Non-pigmented ciliary epithelial cell (primary cell): Measurements from ENCODE around the gene SIGLEC15.
"Not testable (repeated sequence)": the region's sequence is repeated elsewhere in the genome, so short reads cannot be mapped to it uniquely, and the experiment has no call there.

Source experiments
- DNase-seq: peaks from one replicate; pipeline ENCODE4 v3.0.0-alpha.2; 2010; ENCODE audit warnings: low read depth

The SIGLEC15 gene, protein sequence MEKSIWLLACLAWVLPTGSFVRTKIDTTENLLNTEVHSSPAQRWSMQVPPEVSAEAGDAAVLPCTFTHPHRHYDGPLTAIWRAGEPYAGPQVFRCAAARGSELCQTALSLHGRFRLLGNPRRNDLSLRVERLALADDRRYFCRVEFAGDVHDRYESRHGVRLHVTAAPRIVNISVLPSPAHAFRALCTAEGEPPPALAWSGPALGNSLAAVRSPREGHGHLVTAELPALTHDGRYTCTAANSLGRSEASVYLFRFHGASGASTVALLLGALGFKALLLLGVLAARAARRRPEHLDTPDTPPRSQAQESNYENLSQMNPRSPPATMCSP

DNA sequence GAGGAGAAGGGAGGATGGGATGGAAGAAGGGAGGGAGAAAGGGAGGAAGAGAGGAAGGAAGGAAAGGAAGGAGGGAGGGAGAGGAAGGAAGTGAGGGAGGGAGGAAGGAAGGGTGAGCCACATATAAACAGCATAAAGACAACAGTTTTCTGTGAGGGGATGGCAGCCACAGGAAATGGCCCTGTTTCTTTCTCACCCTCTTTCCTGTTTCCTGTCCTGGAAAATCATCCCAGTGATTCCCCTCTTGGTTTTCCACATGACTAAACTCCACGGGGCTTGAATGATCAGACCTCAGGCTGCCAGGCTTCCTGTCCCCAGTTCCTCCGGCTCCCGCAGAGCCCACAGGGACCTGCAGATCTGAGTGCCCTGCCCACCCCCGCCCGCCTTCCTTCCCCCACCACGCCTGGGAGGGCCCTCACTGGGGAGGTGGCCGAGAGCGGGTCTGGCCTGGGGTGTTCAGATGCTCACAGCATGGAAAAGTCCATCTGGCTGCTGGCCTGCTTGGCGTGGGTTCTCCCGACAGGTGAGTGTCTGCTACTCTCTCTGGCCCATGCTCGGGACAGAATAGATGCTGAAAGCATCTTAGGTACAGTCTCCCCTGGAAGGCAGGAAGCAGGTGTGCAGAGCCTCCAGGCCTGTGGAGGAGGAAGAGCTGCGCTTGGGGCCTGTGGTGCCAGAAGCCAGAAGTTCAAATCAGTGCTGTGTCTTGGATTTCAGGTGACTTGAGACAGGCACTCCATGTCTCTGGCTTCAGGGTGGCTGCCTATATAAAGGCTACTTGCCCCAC is at the start of gene SIGLEC15:
TSS of gene SIGLEC15 (plus strand) at position 418 of the 787 bp plus-strand sequence. CDS start at position 472, 54 bp downstream.
- DNase-seq, result no peak

DNA sequence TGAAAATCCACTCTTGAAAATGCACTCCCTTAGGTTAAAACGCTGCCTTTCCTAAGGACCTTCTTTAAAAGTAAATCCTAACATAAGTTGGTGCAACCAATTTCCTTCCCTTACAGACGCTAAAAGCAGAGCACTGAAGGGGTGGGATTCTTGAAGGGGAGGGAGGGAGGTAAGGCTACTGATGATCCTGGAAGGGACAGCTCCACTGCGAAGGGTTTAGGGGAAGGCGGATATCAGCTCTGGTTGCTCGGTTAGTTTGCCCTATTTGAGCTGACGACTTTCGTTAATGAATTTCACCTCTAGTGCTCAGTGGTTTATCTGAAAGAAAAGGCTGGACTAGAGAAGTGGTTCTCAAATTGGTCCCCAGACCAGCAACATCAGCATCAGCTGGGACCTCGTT is 49.7 kb upstream of the SIGLEC15 start:
- DNase-seq, result no peak

DNA sequence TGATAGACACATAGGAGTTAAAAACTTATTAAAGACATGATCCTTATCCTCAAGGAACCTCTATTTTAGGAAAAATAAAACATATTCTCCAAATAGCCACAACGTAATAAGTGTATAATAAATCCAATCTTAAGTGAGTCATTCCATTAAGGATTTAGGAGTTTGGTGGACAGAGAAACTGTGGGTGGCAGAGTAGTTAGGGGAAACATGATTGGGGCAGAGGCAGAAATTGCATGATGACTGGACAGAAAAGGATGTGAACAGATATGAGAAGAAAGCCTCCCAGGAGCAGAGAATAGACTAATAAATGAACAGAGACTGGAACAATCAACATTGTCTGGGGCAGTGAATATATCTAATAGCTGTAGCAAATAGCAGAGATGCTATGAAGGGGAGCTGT is 48.1 kb upstream of the SIGLEC15 start:
- peak; percentile 87 for DNase-seq

DNA sequence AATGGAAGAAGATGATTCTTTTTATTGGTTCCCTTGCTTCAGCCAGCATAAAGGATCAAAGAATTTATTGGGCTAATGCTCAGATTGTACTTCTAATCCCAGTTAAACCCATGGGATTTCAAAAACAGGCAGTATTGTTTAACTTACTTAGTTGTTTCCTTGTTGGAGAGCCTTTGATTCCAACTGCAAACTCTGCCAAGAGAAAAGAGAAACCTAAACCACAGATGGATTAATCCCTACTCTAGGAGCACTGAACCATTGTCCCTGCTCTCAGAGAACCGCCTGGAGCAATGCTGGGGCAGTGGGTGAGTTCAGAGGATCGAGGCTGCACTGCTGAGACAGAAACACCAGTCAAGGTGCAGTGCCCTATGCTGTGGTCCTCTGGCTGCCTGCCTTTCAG is 44.9 kb upstream of the SIGLEC15 start:
- DNase-seq, result no peak

DNA sequence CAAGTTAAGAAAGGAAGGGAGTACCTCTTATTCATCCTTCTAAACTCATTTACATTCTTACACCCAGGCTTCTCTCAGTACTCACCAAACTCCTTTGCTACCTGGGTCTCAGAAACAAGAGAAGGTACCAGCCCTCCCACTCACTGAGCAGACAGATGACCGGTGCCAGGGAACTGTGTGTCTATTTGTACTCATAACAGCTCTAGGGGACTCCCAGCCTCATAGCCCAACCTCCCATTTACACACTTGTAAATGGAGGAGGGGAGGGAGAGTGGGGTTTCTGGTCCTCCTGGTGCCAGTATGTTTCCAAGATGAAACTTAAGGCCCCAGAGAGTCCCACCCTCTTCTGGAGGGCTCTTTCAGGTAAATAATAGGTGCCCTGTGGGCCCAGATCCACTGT is 42.8 kb upstream of the SIGLEC15 start:
- no peak for DNase-seq

DNA sequence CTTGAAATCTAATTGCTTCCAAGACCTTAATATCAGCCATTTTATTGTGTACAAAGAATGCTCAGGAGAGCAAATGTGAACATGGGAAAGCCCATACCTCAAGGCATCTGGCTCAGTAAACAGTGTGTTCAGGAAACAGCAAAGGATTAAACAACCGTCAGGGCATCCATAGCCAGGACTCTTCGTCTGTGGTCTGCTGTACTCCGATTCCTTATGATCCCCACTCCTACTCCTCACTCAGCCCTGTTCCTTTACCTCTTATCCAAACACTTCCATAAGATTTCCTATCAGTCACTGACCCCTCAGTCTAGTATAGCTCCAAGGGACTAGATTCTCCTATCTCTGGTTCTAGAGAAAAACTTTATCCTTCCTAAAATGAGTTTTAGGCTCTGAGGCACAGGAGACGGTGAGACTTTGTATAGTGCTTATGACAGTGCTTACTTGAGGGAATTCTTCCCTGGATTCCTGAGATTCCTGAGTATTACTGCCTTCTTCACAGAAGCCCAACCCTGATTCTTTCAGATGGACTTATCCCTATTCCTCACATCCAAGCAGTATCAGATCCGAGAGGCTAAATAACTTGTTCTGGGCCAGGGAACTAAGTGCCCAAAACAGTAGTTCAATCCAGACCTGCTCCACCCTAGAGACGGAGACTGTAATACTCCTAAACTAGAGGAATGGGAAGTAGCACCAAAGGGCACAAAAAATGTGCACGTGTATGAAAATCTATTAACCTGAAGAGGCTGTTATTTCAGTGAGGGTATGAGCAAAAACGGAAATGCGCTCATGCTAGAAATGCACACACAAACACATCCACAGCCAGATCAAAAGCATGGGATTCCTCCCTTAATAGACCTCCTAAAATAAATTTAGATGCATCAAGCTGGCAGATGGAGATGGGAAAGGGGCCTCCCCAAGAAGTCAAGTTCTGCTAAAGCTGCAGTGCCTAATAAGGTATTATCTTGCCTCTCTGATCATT is 42.1 kb upstream of the SIGLEC15 start:
- DNase-seq, result no peak

DNA sequence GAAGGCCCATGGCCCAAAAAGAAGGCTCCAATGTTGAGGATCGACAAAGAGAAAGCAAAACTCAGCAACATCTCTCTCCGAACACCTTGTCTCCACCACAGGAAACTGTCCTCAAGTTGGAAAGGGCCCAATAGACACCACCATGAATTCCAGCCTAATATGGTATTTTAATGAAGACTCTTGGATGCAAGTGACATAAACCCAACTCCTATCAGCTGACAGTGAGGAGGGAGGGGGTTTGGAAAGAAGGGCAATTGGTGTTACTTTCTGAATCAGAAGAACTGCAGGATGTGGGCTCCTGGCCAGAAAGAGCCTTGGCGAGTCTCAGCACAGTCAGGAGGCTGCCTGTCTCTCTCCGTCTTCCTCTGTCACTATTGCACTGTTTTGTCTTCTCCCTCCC is 40.3 kb upstream of the SIGLEC15 start:
- DNase-seq, result no peak

DNA sequence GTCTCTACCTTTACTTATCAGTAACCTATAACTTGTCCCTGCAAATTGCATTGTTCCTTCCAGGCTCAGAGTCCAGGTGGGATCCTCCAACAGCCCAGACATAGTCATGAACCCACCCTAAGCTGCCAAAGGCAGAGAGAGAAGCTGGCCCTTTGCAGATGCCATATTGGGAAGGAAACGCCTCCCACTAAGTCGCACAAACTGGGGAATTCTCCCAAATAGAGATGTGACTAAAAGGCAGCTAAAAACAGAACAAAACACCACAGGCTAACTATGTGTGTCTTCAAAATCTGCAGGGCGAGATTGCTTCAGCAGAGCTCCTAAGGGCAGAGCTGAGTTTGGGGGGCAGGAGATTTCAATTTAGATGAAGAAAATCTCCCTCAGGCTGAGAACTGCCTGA is 38.5 kb upstream of the SIGLEC15 start:
- DNase-seq, result no peak

DNA sequence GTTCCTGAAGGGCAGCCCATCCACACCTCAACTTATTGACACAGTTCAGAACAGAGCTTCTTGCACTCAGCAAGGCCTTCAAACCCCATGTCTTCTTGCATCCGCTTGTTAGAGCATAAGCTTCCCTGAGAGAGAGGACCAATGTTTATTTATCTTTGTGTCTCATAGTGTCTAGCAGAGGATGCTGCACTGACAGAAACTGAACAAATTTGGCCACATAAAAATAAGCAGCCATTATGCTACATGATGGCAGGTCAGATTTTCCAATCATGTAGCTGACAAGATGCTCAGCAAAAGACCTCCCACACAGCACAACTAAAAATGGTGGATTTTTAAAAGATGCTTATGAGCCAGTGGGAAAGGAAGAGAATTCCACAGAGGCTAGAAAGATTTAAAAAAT is 38.1 kb upstream of the SIGLEC15 start:
- no peak for DNase-seq

DNA sequence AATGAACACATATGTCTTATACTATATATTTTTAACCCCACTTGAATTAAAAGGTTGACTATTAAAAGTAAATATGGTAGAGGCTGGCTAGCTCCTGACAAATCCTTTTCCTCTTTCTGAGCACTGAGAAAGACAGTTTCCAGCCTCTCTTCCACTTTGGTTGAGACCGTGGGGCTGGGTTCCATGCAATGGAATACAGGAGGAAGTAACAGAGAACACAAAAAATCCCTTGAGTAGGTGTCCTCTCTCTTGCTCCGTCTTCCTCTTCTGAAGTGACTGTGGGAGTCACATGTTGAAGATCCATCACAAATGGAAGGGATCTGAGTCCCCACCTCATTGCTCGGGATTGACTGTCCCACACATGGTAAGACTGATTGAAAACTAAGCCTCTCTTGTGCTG is 36.6 kb upstream of the SIGLEC15 start:
- DNase-seq, result no peak

DNA sequence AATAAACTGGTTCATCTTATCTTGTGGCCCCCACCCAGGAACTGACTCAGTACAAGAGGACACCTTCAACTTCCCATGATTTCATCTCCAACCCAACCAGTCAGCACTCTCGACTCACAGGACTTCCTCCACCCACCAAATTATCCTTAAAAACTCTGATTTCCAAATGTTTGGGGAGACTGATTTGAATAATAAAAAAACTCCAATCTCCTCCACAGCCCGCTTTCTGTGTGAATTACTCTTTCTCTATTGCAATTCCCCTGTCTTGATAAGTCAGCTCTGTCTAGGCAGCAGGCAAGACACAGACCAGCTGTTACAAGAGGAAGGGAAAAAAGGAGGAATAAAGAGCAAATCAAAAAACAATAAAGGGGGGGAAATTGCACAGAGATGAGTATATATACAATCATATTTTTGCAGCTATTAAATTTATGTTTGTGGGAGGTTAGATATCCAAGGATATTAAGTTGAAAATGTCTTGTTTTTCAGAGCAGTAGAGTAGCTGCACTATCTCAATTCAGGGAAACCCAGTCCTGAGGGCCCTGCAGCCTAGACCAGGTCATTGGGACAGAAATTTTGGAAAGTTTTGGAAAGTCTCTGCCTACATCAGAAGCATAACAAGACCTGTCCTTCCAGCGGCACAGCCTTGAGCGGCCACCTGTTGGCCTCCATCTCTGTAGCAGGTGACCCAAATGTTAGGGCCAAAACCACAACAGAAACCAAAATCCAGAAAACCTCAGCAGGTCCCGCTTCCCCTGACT is 32.8 kb upstream of the SIGLEC15 start:
- DNase-seq, result no peak

DNA sequence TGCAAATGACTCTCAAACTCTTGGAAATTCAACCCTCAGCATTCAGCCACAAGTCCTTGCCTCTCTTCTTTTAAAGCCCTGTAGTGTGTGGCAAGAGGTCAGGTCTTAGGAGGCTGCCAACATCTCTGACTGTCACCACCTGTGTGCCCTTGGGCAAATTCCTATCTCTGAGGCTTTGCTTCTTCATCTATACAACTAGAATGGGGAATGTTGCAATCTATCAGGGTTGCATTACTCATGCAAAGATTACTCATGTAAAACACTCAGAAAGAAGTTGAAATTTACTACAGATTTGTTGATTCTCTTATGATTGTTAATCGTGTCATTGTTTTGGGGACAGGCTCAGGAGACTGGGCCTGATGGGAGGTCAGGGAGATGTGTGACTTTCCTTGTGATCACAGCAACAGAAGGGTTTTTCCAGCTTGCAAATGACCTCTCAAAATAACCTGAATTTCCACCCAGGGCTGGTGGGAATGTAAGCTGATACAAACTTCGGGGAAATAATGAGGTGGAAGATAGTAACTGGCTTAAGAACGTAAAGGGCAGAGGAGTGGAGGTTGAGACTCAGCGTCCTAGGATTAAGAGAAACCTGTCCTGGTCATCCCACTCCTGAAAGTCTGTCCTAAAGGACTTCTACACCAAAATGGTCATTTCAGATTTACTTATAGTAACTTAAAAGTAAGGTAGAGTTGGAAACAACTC is 32.1 kb upstream of the SIGLEC15 start:
- DNase-seq, result peak; percentile 60

DNA sequence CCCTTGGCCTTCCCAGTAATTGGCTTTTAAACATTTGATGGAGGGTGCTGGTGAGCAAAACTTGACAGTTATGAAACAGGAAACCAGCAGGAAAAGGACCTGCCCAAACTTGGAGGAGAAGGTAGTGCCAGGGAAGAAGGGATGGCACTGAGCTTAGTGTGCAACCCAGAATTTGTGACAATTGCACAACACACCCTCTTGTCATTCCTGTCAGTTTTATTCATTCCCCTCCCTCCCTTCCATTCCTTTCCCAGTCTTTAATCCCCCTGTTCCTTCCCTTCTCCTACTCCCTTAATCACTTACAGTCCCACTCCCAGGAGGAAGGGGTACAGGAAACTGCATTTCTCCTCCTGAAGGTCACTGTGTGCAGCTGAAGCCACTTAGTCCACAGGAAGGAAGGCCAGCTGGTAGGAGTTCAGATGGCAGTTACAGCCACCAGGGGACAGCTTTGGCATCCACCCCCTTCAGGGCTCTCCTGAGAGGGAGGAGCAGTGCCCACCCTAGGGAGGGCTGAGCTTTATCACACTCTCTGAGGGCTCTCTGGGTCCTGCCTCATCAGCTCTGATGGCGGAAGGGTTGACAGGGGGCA is 24.0 kb upstream of the SIGLEC15 start:
- DNase-seq, result no peak

DNA sequence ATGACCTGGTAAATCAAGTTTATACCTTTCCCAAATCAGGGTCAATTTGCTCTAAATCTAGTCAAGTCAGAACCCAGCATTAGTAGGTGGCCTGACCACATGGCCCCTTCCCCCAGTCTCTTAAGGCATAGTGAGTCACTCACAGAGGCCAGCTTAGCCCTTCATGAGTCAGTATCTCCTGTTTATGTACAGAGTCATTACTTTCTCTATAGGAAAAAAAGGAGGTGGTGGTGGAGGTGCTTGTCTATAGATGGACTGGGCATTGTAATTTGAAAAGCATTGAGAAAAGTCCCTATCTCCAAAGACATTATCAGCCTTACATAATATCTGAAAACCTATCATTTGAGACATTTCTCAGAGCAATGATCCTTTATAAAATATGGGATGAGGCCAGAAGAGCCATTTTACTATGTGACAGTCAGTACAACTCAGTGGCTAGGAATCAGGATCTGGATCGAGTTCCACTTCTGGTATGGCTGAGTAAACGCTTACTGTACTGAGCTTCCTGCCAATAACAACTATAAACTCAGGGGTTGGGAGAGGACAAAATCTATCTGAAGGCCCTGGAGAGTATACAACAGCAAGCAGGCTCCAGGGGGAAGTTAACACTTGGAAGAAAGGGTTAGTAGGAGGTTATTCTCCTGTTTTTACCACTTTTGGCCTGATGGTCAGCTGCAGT is 22.5 kb upstream of the SIGLEC15 start:
- peak; percentile 97 for DNase-seq

DNA sequence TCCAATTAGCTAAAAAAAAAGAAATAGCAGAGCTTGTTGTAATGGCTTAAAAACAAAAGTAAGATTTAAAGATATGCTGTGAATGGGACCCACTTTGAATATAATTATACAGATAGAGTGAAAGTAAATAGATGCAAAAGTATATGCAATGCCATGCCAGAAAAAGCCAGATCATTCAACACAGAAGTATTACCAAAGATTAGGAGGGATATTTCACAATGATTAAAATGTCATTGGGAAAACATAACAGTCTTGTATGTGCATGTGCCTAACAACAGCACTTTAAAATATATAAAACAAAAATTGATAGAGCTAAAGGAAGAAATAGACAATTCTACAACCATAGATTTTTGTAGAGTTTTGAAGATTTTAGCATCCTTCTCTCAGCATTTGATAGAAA is 19.9 kb upstream of the SIGLEC15 start:
- no peak for DNase-seq

DNA sequence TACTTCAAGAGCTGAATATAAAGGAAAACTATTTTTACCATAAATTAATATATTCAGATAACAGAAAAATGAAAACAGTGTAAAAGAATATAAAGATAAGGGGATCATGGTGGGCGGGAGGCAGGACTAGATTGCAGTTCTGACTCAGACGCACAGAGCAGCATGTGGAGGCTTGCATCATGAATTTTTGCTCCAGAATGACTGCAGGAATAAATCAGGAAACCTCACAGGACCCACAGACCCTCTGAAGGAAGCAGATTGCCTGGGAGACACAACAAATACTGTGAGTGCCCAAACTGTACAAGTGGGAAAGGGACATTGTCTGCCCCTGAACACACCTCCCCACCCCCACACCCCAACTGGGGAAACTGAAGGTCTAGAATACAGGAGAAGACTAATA is 19.2 kb upstream of the SIGLEC15 start:
- DNase-seq, result no peak

DNA sequence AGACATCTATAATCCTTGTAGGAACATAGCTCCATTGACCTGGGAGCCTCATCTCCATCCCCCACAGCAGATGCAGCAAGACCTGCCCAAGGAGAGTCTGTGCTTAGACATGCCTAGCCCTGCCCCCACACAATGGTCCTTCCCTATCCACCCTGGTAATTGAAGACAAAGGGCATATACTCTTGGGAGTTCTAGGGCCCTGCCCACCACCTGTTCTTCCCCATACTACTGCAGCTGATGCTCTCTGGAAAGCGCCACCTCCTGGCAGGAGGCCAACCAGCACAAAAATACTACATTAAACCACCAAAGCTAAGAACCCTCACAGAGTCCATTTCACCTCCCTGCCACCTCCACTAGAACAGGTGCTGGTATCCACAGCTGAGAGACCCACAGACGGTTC is 18.3 kb upstream of the SIGLEC15 start:
- DNase-seq, result not testable (repeated sequence)

DNA sequence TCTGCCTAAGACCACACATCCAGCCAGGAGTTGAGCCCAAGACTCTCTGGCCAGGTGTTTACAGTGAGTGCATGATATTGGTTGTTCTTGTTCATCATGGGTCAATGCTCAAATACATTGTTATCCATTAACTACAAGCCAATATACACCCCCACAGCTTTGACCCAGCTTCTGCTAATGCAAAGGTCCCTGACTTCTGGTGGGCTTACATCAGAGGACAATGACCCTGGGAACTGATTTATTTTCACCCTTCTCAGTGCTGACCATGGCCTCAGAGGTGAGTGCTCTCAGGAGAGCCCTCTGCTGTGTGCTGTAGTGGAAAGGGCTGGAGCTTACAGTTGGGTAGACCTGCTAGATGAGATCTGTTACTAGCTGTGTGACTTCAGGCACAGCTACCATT is 10.7 kb upstream of the SIGLEC15 start:
- not testable (repeated sequence) for DNase-seq

DNA sequence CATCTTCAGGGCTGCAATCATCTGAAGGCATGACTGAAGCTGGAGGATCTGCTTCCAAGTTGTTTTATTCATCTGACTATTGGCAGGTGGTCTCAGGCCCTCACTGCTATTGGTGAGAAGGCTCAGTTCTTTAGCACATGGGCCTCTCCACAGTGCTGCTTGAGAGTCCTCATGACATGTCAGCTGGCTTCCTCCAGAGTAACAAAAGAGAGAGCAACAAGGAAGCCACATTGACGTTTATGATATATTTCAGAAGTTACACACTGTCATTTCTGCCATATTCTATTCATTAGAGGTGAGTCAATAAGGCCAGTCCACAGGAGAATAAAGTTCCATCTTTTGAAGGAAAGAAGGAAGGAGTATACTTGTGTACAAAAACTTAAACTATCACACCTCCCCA is 7.9 kb upstream of the SIGLEC15 start:
- DNase-seq, result no peak

DNA sequence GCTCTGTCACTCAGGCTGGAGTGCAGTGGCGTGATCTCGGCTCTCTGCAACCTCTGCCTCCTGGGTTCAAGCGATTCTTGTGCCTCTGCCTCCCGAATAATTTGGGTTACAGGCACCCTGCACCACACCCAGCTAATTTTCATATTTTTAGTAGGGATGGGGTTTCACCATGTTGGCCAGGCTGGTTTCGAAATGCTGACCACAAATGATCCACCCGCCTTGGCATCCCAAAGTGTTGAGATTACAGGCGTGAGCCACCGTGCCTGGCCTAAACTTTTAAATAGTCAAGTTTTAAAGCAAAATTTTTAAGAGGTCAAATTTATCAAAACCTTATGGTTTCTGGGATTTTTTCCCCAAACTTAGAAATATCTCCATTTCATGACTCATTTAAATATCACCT is 6.7 kb upstream of the SIGLEC15 start:
- DNase-seq, result not testable (repeated sequence)
